Calu3 (cell line): Measurements from ENCODE around the gene COL18A1. TPM values are rescaled to one million over a fixed set of nuclear protein-coding genes. Genes with fewer than 3 reads are reported as not detected.

Experiments used
- BruUV-seq: library from RNA; stranded (reverse); fragments of 400-500 nt; replicated peaks from 2 replicates; lab custom pipeline; 2021; lab: Mats Ljungman, UMichigan
- CTCF ChIA-PET: fragments of 300-600 bp; sonication (Branson Sonifier 250); formaldehyde crosslinking; loops from one replicate; lab custom pipeline; 2022; ENCODE audit warnings: antibody characterized with exemption; lab: Charles Lee
- DNase-seq: peaks from one replicate; pipeline ENCODE4 v3.0.0; 2022
- H3K27ac Mint-ChIP-seq: one replicate; pipeline ENCODE4 v1.8.0; 2022; ENCODE audit warnings: mixed read lengths; ENCODE audit not compliant: unreplicated experiment
- H3K27me3 Mint-ChIP-seq: one replicate; pipeline ENCODE4 v1.8.0; 2022; ENCODE audit warnings: mixed read lengths; ENCODE audit not compliant: unreplicated experiment
- H3K36me3 Mint-ChIP-seq: one replicate; pipeline ENCODE4 v1.8.0; 2022; ENCODE audit warnings: mild to moderate bottlenecking, moderate library complexity, mixed read lengths; ENCODE audit not compliant: insufficient read depth, unreplicated experiment
- H3K4me1 Mint-ChIP-seq: one replicate; pipeline ENCODE4 v1.8.0; 2022; ENCODE audit warnings: mild to moderate bottlenecking, low read depth, mixed read lengths; ENCODE audit not compliant: unreplicated experiment
- H3K4me3 Mint-ChIP-seq: one replicate; pipeline ENCODE4 v1.8.0; 2022; ENCODE audit warnings: mild to moderate bottlenecking, low read depth, moderate library complexity, mixed read lengths; ENCODE audit not compliant: unreplicated experiment
- H3K9me3 Mint-ChIP-seq: one replicate; pipeline ENCODE4 v1.8.0; 2022; ENCODE audit warnings: low read depth, mixed read lengths; ENCODE audit not compliant: unreplicated experiment
- intact Hi-C: fragments of 100-400 bp; cut with micrococcal nuclease; formaldehyde crosslinking; loops from one replicate; pipeline ENCODE4 v1.10.0; 2022; ENCODE audit not compliant: unreplicated experiment
- total RNA-seq: library from RNA; stranded (reverse); gene quantifications from 2 replicates; pipeline ENCODE4 v1.2.3, GENCODE V29; 2022
- TF ChIP-seq, protein P1 (sequence below): fragments of 200-600 bp; IDR thresholded peaks from one replicate; pipeline ENCODE4 v1.8.0; 2022; ENCODE audit warnings: antibody characterized with exemption; ENCODE audit not compliant: unreplicated experiment

The COL18A1 gene
- total RNA-seq, 1 experiment from 2014 or later: 82.9 TPM

DNA sequence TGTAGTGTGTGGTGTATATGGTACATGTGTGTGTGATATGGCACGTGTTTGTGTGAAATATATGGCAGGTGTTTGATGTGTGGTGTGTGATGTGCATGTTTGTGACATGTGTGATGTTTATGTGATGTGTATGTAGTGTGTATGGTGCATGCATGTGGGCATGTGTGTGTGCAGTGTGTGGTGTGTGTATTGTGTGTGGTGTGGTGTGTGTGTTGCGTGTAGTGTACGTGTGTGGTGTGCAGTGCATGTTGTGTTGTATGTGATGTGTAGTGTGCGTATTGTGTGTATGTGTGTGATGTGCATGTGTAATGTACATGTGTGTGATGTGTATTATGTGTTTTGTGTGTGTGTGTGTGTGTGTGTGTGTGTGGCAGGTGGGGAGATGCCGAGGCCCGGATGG, 71.6 kb downstream of the COL18A1 start:
- H3K4me1 Mint-ChIP-seq: peaks cover 2% of the 10 kb centered on the region
- H3K27ac Mint-ChIP-seq: peak overlapping the region; percentile 9
- CTCF ChIA-PET: no interaction called here
- no peak overlapping the region for H3K4me3 Mint-ChIP-seq
- intact Hi-C loops: no loop called here
- H3K27me3 Mint-ChIP-seq: no peaks in the 10 kb centered on the region
- no peak for DNase-seq
- BruUV-seq: no TSS peak
- peaks cover 18% of the 10 kb centered on the region for H3K36me3 Mint-ChIP-seq
- peaks cover 4% of the 10 kb centered on the region for H3K9me3 Mint-ChIP-seq
- TF ChIP-seq, protein P1, sequence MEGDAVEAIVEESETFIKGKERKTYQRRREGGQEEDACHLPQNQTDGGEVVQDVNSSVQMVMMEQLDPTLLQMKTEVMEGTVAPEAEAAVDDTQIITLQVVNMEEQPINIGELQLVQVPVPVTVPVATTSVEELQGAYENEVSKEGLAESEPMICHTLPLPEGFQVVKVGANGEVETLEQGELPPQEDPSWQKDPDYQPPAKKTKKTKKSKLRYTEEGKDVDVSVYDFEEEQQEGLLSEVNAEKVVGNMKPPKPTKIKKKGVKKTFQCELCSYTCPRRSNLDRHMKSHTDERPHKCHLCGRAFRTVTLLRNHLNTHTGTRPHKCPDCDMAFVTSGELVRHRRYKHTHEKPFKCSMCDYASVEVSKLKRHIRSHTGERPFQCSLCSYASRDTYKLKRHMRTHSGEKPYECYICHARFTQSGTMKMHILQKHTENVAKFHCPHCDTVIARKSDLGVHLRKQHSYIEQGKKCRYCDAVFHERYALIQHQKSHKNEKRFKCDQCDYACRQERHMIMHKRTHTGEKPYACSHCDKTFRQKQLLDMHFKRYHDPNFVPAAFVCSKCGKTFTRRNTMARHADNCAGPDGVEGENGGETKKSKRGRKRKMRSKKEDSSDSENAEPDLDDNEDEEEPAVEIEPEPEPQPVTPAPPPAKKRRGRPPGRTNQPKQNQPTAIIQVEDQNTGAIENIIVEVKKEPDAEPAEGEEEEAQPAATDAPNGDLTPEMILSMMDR: no peak

DNA sequence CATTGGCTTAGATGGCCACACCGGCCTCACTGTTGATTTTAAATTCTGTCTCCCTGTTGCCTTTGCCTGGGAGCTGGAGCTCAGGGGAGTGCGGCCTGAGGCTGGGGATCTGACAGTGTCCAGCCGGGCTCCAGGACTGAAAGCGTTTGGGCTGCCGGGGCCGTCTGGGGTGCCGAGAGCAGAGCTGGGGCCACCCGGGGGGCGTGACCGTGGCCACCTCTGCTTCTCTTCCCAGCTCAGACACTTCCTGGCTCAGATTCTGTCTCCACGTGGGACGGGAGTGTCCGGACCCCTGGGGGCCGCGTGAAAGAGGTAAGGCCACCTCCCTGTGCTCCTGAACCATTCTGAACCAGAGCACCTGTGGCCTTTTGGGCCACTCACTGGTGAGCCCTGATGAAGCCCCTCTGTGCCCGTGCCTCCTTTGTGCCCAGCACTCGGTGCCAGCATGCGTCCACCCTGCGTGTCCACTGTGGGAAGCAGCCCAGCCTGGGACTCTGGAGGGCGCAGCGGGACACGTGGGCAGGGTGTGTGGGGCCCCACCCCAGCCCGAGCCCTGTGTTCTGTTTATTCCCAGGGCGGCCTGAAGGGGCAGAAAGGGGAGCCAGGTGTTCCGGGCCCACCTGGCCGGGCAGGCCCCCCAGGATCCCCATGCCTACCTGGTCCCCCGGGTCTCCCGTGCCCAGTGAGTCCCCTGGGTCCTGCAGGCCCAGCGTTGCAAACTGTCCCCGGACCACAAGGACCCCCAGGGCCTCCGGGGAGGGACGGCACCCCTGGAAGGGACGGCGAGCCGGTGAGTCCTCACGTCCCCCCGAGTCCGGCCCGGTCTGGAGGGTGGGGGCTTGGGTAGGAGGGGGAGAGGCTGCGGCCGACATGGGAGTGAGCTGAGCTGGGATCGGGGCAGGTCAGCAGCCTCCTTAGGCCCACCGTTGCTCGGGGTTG, 72.5 kb downstream of the COL18A1 start:
- H3K4me3 Mint-ChIP-seq: no peak overlapping the region
- H3K27ac Mint-ChIP-seq: no peak overlapping the region
- BruUV-seq: no TSS peak
- no peaks in the 10 kb centered on the region for H3K27me3 Mint-ChIP-seq
- no peak for DNase-seq
- intact Hi-C loops: no loop called here
- no peaks in the 10 kb centered on the region for H3K4me1 Mint-ChIP-seq
- TF ChIP-seq, protein P1: no peak
- H3K9me3 Mint-ChIP-seq: peaks cover 4% of the 10 kb centered on the region
- CTCF ChIA-PET: interaction anchor here (0.7 kb wide), 1 partner anchor 10 kb away, joined by 3 read pairs; no protein-coding TSS in a partner anchor
- H3K36me3 Mint-ChIP-seq: peaks cover 18% of the 10 kb centered on the region

DNA sequence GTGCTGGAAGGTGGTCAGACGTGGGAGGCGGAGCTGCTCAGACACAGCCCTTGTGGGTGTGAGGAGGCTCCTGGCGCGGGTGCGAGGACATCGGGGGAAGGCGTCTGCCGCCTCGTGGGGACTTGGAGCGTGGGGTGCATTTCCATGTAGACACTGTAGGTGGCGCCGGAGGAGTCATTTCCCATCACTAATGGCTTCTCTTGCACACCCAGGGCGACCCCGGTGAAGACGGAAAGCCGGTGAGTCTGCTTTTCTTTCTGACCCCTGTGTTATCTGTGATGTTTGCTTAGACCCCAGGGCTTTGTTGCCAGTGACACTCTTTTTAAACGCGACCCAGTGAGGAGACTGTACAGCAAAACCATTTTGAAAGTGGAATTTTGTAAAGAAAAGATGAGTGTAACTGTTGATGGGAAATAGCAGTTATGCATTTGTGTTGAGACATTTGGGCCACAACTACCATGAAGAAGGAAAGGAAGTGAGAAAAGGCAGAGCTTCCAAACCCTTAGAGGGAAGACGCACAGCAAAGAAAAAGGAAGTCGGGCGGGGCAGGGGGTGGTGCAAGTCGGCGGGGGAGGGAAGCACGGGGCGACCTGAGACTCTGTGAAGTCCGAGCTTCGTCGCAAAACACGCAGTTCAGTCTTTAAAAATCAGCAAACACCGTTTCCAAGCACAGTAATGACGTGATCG, 73.3 kb downstream of the COL18A1 start:
- no peaks in the 10 kb centered on the region for H3K27me3 Mint-ChIP-seq
- no peaks in the 10 kb centered on the region for H3K4me1 Mint-ChIP-seq
- no peak overlapping the region for H3K4me3 Mint-ChIP-seq
- no peak for DNase-seq
- intact Hi-C loops: no loop called here
- H3K36me3 Mint-ChIP-seq: peaks cover 18% of the 10 kb centered on the region
- no TSS peak for BruUV-seq
- no peak overlapping the region for H3K27ac Mint-ChIP-seq
- CTCF ChIA-PET: interaction anchor here (0.7 kb wide), 1 partner anchor 9 kb away, joined by 3 read pairs; no protein-coding TSS in a partner anchor
- TF ChIP-seq, protein P1: no peak
- peaks cover 4% of the 10 kb centered on the region for H3K9me3 Mint-ChIP-seq

DNA sequence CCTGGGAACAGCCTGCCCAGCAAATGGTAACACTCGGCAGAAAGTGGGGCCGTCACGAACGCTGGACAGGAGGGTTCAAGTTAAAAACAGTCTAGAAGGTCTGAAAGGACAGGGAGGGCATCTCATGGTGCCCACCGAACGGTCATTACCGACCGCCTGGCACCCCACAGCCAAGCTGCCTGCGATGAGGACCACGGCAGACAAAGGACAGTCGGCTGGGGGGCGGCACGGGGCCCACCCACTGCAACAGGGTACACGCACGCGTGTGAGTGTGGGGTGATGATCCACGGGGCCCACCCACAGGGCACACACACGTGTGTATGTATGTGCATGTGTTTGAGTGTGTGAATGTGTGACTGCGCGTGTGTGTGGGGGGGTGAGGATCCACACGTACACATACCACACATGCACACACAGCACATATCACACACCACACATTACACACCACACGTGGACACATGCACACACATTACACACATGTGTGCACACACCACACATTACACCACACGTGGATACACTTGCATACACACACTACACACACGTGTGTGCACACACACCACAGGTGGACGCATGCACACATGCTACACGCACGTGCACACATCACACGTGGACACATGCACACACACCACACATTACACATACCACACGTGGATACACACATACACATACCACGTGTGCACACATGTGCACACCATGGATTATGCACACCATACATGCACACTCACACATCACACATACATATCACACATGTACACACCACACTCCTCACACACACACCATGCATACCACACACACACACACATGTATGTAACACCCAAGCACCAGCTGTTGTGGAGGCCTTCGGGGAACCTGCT, 74.1 kb downstream of the COL18A1 start:
- intact Hi-C loops: no loop called here
- Mint-ChIP-seq H3K36me3 (peaks cover 16% of the 10 kb centered on the region), H3K27ac (no peak overlapping the region), H3K27me3 (no peaks in the 10 kb centered on the region), H3K9me3 (peaks cover 3% of the 10 kb centered on the region), H3K4me1 (no peaks in the 10 kb centered on the region), H3K4me3 (no peak overlapping the region)
- no peak for DNase-seq
- no TSS peak for BruUV-seq
- CTCF ChIA-PET: no interaction called here
- TF ChIP-seq, protein P1: no peak
